Nephron progenitor cell (in vitro differentiated cells): ENCODE measurements around the gene CHMP4A.
A peak's percentile ranks its signal among the peaks of the same experiment; 100 is the strongest.
"Not testable (repeated sequence)": the region's sequence is repeated elsewhere in the genome, so short reads cannot be mapped to it uniquely, and the experiment has no call there.

Experiments
- DNase-seq: peaks from one replicate; pipeline ENCODE4 v3.0.0; 2021
- H3K27ac Mint-ChIP-seq: 2 replicates; pipeline ENCODE4 v1.8.0; 2021; ENCODE audit warnings: mild to moderate bottlenecking, moderate library complexity, mixed read lengths
- H3K27me3 Mint-ChIP-seq: 2 replicates; pipeline ENCODE4 v1.8.0; 2021; ENCODE audit warnings: mild to moderate bottlenecking, low read depth, mixed read lengths; ENCODE audit not compliant: poor library complexity
- H3K36me3 Mint-ChIP-seq: 2 replicates; pipeline ENCODE4 v1.8.0; 2021; ENCODE audit warnings: low read depth, mixed read lengths
- H3K4me1 Mint-ChIP-seq: 2 replicates; pipeline ENCODE4 v1.8.0; 2021; ENCODE audit warnings: mixed read lengths
- H3K4me3 Mint-ChIP-seq: 2 replicates; pipeline ENCODE4 v1.8.0; 2021; ENCODE audit warnings: mild to moderate bottlenecking, moderate library complexity, mixed read lengths
- H3K9me3 Mint-ChIP-seq: 2 replicates; pipeline ENCODE4 v1.8.0; 2021; ENCODE audit warnings: mild to moderate bottlenecking, moderate library complexity, mixed read lengths
- CTCF ChIP-seq: fragments of 200-600 bp; sonication (generic); IDR thresholded peaks from 2 replicates; pipeline ENCODE4 v1.5.0; 2021; ENCODE audit warnings: antibody characterized with exemption

CHMP4A gene

GRCh38 chr14:24232121-24232644, 18.9 kb upstream of the CHMP4A start, which contains the start of gene NEDD8:
NEDD8 (minus strand) TSS chr14:24232367; CDS start chr14:24232267, 100 bp downstream.
- no peak for TF ChIP-seq CTCF
- peak; percentile 81 for DNase-seq
- peaks cover 32% of the 10 kb centered on the region for H3K4me1 Mint-ChIP-seq
- peak within 1 kb of the TSS; percentile 91 for H3K27ac Mint-ChIP-seq
- no peaks in the 10 kb centered on the region for H3K27me3 Mint-ChIP-seq
- peak within 1 kb of the TSS; percentile 95 for H3K4me3 Mint-ChIP-seq
- H3K36me3 Mint-ChIP-seq = peaks cover 26% of the 10 kb centered on the region
- no peaks in the 10 kb centered on the region for H3K9me3 Mint-ChIP-seq

GRCh38 chr14:24231263-24232120, 18.2 kb upstream of the CHMP4A start:
- no peak for DNase-seq

GRCh38 chr14:24228902-24229301, 15.6 kb upstream of the CHMP4A start:
- Mint-ChIP-seq H3K4me3 (no peak overlapping the region), H3K9me3 (no peaks in the 10 kb centered on the region), H3K27ac (no peak overlapping the region), H3K27me3 (no peaks in the 10 kb centered on the region), H3K4me1 (peaks cover 21% of the 10 kb centered on the region), H3K36me3 (peaks cover 28% of the 10 kb centered on the region)
- TF ChIP-seq CTCF = no peak
- no peak for DNase-seq

More at GRCh38 chr14:24231263-24232120, 18.2 kb upstream of the CHMP4A start:
- Mint-ChIP-seq H3K9me3 (no peaks in the 10 kb centered on the region), H3K4me3 (peak overlapping the region; percentile 95), H3K36me3 (peaks cover 25% of the 10 kb centered on the region), H3K27ac (peak overlapping the region; percentile 91), H3K4me1 (peaks cover 32% of the 10 kb centered on the region), H3K27me3 (no peaks in the 10 kb centered on the region)
- no peak for TF ChIP-seq CTCF

GRCh38 chr14:24226473-24226872, 13.2 kb upstream of the CHMP4A start:
- Mint-ChIP-seq H3K4me1 (peaks cover 7% of the 10 kb centered on the region), H3K27me3 (no peaks in the 10 kb centered on the region), H3K9me3 (no peaks in the 10 kb centered on the region), H3K27ac (no peak overlapping the region), H3K36me3 (peaks cover 28% of the 10 kb centered on the region), H3K4me3 (no peak overlapping the region)
- DNase-seq = no peak
- TF ChIP-seq CTCF = no peak

GRCh38 chr14:24224618-24225071, 11.4 kb upstream of the CHMP4A start:
- no peak for TF ChIP-seq CTCF
- Mint-ChIP-seq H3K27me3 (no peaks in the 10 kb centered on the region), H3K27ac (peak overlapping the region; percentile 16), H3K4me3 (no peak overlapping the region), H3K9me3 (no peaks in the 10 kb centered on the region), H3K36me3 (peaks cover 28% of the 10 kb centered on the region), H3K4me1 (no peaks in the 10 kb centered on the region)
- DNase-seq = no peak

GRCh38 chr14:24222987-24223386, 9.7 kb upstream of the CHMP4A start:
- not testable (repeated sequence) for DNase-seq, H3K9me3 Mint-ChIP-seq, H3K4me1 Mint-ChIP-seq, H3K27me3 Mint-ChIP-seq, H3K4me3 Mint-ChIP-seq, H3K27ac Mint-ChIP-seq
- peaks cover 23% of the 10 kb centered on the region for H3K36me3 Mint-ChIP-seq
